Upper lobe of left lung (tissue), 6 donors: ENCODE measurements around the gene WT1. TPM values are rescaled to one million over a fixed set of nuclear protein-coding genes. Genes with fewer than 3 reads are reported as not detected.

Experiments
- ATAC-seq, 2 donors: fragments of 200-7000 bp; cut with Tn5 transposase; one replicate each; pipeline ENCODE4 v1.9.1; 2022; ENCODE audit warnings: mild to moderate bottlenecking in 2 of 2, moderate library complexity in 2 of 2; ENCODE audit not compliant: low FRiP score in 2 of 2
- DNase-seq, 2 donors: peaks; one replicate each; pipeline ENCODE4 v3.0.0-alpha.2; 2019 to 2020
- H3K27ac ChIP-seq, 4 donors: fragments of 200-600 bp; sonication (generic); one replicate each; pipeline ENCODE4 v1.5.1; 2016 to 2019
- H3K27me3 ChIP-seq, 4 donors: fragments of 200-600 bp; sonication (generic); one replicate each; pipeline ENCODE4 v1.5.1; 2017 to 2019
- H3K36me3 ChIP-seq, 4 donors: fragments of 200-600 bp; sonication (generic); one replicate each; pipeline ENCODE4 v1.5.1; 2016 to 2019
- H3K4me1 ChIP-seq, 4 donors: fragments of 200-600 bp; sonication (generic); one replicate each; pipeline ENCODE4 v1.5.1; 2018 to 2019
- H3K4me3 ChIP-seq, 4 donors: fragments of 200-600 bp; sonication (generic); one replicate each; pipeline ENCODE4 v1.5.1; 2017 to 2019; ENCODE audit warnings: mild to moderate bottlenecking in 2 of 4, moderate library complexity in 1 of 4
- H3K9me3 ChIP-seq, 4 donors: fragments of 200-600 bp; sonication (generic); one replicate each; pipeline ENCODE4 v1.5.1; 2018 to 2019
- CTCF ChIP-seq, 6 experiments: fragments of 450-650 bp in 4 of 6; fragments of 200-600 bp in 2 of 6; sonication (generic) in 2 of 6; IDR thresholded peaks; one replicate each; pipeline ENCODE4 v1.5.1; 2016 to 2019; ENCODE audit warnings: antibody characterized with exemption in 6 of 6
- EP300 ChIP-seq, 4 donors: sonication (generic); formaldehyde crosslinking; IDR thresholded peaks; one replicate each; pipeline ENCODE4 v1.5.1; 2017; ENCODE audit warnings: antibody characterized with exemption in 4 of 4, control low read depth in 2 of 4
- POLR2A ChIP-seq, 4 donors: fragments of 450-650 bp; IDR thresholded peaks; one replicate each; pipeline ENCODE4 v1.5.1; 2016 to 2017; ENCODE audit warnings: antibody characterized with exemption in 4 of 4, mild to moderate bottlenecking in 2 of 4
- POLR2AphosphoS5 ChIP-seq, 2 donors: sonication (generic); formaldehyde crosslinking; IDR thresholded peaks; one replicate each; pipeline ENCODE4 v1.5.1; 2017; ENCODE audit warnings: antibody characterized with exemption in 2 of 2
- WGBS, 2 donors: methylation state at CpG; one replicate each; pipeline ENCODE4 v1.1.5; 2017 to 2018; 5-methylcytosine and 5-hydroxymethylcytosine counted together
- total RNA-seq, 6 donors: library from RNA; depleted of rRNA in 4 of 6; stranded (reverse); fragments of >200 nt in 4 of 6; gene quantifications; one replicate each; pipeline versions ENCODE4 v1.1.0 to v1.2.1, GENCODE V29; 2016 to 2021
- donor health status: DM: no; HTN: no; CAD: no; lungs with moderate emphysema.
- donor health status: DM: no; HTN: yes; CAD: no; lungs with severe emphysema.

The WT1 gene
- total RNA-seq, 6 donors from 2014 or later, result 0.77 to 1.1 TPM; not detected in 4

DNA sequence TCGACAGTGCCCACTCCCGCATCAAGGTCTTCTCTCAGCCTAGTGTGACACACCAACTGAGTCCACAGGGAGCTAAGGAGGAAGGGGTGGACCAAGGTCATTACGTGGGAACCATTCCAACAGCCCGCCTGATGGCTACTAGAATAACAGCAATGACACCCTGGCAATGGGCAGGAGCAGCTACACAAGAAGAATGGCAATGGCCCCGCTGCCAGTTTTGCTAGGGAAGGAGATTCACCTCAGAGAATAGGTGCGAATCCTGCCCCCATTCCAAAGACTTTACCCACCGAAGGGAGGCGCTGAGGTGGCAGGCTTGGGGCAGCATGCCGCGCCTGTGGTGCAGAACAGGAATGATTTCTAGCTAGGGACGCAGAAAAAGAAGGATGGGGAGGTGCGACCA is 9.1 kb downstream of the WT1 start:
- DNase-seq (no peak), ATAC-seq (no peak)
- TF ChIP-seq POLR2A (IDR thresholded peaks at IDR 0.05), result no peak
- TF ChIP-seq CTCF (IDR thresholded peaks at IDR 0.05), result no peak
- no peak for TF ChIP-seq EP300 (IDR thresholded peaks at IDR 0.05)
- no peak for TF ChIP-seq POLR2AphosphoS5 (IDR thresholded peaks at IDR 0.05)
- Histone ChIP-seq H3K4me3 (no peak overlapping the region), H3K27me3 (peaks cover 0 to 43% (median 19%) of the 10 kb centered on the region in 4 donors), H3K27ac (no peak overlapping the region), H3K4me1 (peaks cover 0 to 34% (median 5%) of the 10 kb centered on the region in 4 donors), H3K36me3 (no peaks in the 10 kb centered on the region), H3K9me3 (no peaks in the 10 kb centered on the region)
- WGBS, 2 donors, result 20 to 30% methylated on average over 10 to 12 of the region's 12 CpGs

- no peak overlapping the region for H3K4me3 ChIP-seq
These were observed 9.6 kb downstream of the WT1 start for GRCh38 chr11:32425761-32426160.

DNA sequence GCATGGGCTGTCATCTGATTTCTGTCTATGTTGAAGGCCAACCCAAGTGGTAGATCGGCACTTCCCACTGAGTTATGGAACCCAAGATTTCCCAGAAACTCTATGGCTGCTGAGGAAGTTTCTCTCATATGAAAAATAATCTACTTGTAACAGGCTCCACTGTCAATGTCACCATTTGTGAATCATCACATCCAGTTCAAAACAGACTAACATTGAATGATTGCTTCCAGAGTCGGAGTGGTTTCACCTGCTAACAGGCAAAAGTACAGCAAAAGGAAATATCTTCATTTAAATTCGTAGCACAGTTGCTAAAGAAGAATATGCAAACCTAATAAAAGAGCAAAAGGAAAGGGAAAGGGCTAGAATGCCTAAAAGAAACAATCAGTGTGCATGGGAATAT is 12.8 kb downstream of the WT1 start:
- H3K27me3 ChIP-seq, result peaks cover 0 to 17% (median 8%) of the 10 kb centered on the region in 4 donors

More at GRCh38 chr11:32425761-32426160, 9.6 kb downstream of the WT1 start:
- H3K27me3 ChIP-seq, result peaks cover 0 to 38% (median 17%) of the 10 kb centered on the region in 4 donors
- no peaks in the 10 kb centered on the region for H3K9me3 ChIP-seq
- TF ChIP-seq EP300 (IDR thresholded peaks at IDR 0.05), result no peak
- TF ChIP-seq CTCF (IDR thresholded peaks at IDR 0.05), result no peak
- no peak for TF ChIP-seq POLR2AphosphoS5 (IDR thresholded peaks at IDR 0.05)
- TF ChIP-seq POLR2A (IDR thresholded peaks at IDR 0.05), result no peak
- H3K27ac ChIP-seq, result no peak overlapping the region
- H3K36me3 ChIP-seq, result no peaks in the 10 kb centered on the region
- DNase-seq, result no peak
- ATAC-seq, result no peak
- peaks cover 0 to 29% (median 5%) of the 10 kb centered on the region in 4 donors for H3K4me1 ChIP-seq
- 39 to 48% methylated on average over 4 to 5 of the region's 5 CpGs for whole genome bisulfite sequencing, 2 donors

GRCh38 chr11:32421992-32422391 is 13.3 kb downstream of the WT1 start:
- DNase-seq (no peak), ATAC-seq (no peak)
- H3K27me3 ChIP-seq, result peaks cover 0 to 11% (median 7%) of the 10 kb centered on the region in 4 donors
- H3K36me3 ChIP-seq, result no peaks in the 10 kb centered on the region
- WGBS, 2 donors, result 52 to 61% methylated on average over 2 of the region's 2 CpGs
- TF ChIP-seq CTCF (IDR thresholded peaks at IDR 0.05), result no peak
- TF ChIP-seq POLR2AphosphoS5 (IDR thresholded peaks at IDR 0.05), result no peak
- no peak for TF ChIP-seq POLR2A (IDR thresholded peaks at IDR 0.05)
- TF ChIP-seq EP300 (IDR thresholded peaks at IDR 0.05), result no peak
- no peak overlapping the region for H3K4me3 ChIP-seq
- peaks cover 0 to 7% (median 4%) of the 10 kb centered on the region in 4 donors for H3K4me1 ChIP-seq
- no peak overlapping the region for H3K27ac ChIP-seq
- no peaks in the 10 kb centered on the region for H3K9me3 ChIP-seq

More for the DNA sequence above, 12.8 kb downstream of the WT1 start:
- H3K4me1 ChIP-seq, result peaks cover 0 to 12% (median 5%) of the 10 kb centered on the region in 4 donors
- H3K36me3 ChIP-seq, result no peaks in the 10 kb centered on the region
- ATAC-seq (no peak), DNase-seq (no peak)
- TF ChIP-seq POLR2A (IDR thresholded peaks at IDR 0.05) (no peak), CTCF (IDR thresholded peaks at IDR 0.05) (no peak), POLR2AphosphoS5 (IDR thresholded peaks at IDR 0.05) (no peak), EP300 (IDR thresholded peaks at IDR 0.05) (no peak)
- 50 to 54% methylated on average over 3 of the region's 3 CpGs for WGBS, 2 donors
- H3K27ac ChIP-seq, result no peak overlapping the region
- no peak overlapping the region for H3K4me3 ChIP-seq
- H3K9me3 ChIP-seq, result no peaks in the 10 kb centered on the region
